MM.1S (cell line): ENCODE results near the gene PALB2.

Experiments
- DNase-seq: peaks from one replicate; pipeline ENCODE4 v3.0.0-alpha.2; 2015
- H2AFZ ChIP-seq: fragments of 300-600 bp; sonication (generic); 2 replicates; pipeline ENCODE4 v1.6.0; 2016; ENCODE audit warnings: antibody characterized with exemption, low read length
- H3F3A ChIP-seq: fragments of 300-600 bp; sonication (generic); 2 replicates; pipeline ENCODE4 v1.6.1; 2016; ENCODE audit warnings: mild to moderate bottlenecking, antibody characterized with exemption, low read length, moderate library complexity, mixed read lengths; ENCODE audit not compliant: insufficient read depth
- H3K27ac ChIP-seq: fragments of 300-600 bp; sonication (generic); 2 replicates; pipeline ENCODE4 v1.5.1; 2016; ENCODE audit warnings: mild to moderate bottlenecking, low read length
- H3K27me3 ChIP-seq: fragments of 300-600 bp; sonication (generic); replicated peaks from 2 replicates; pipeline ENCODE4 v1.6.0; 2016; ENCODE audit warnings: low read length; ENCODE audit not compliant: insufficient read depth
- H3K36me3 ChIP-seq: fragments of 300-600 bp; sonication (generic); replicated peaks from 2 replicates; pipeline ENCODE4 v1.6.1; 2016; ENCODE audit warnings: mild to moderate bottlenecking, low read length, mixed read lengths; ENCODE audit not compliant: insufficient read depth
- H3K4me1 ChIP-seq: fragments of 300-600 bp; sonication (generic); 2 replicates; pipeline ENCODE4 v1.6.1; 2016; ENCODE audit warnings: low read length, mixed read lengths
- H3K4me2 ChIP-seq: fragments of 300-600 bp; sonication (generic); 2 replicates; pipeline ENCODE4 v1.6.0; 2016; ENCODE audit warnings: low read depth, low read length
- H3K4me3 ChIP-seq: fragments of 300-600 bp; sonication (generic); 2 replicates; pipeline ENCODE4 v1.5.1; 2016; ENCODE audit warnings: low read length, mixed read lengths
- H3K79me2 ChIP-seq: fragments of 300-600 bp; sonication (generic); 2 replicates; pipeline ENCODE4 v1.6.1; 2016; ENCODE audit warnings: mixed run types, low read length, mixed read lengths
- H3K9ac ChIP-seq: fragments of 300-600 bp; sonication (generic); 2 replicates; pipeline ENCODE4 v1.6.1; 2016; ENCODE audit warnings: low read length, mixed read lengths
- H3K9me2 ChIP-seq: fragments of 300-600 bp; sonication (generic); replicated peaks from 2 replicates; pipeline ENCODE4 v1.6.1; 2016; ENCODE audit warnings: mild to moderate bottlenecking, low read length, mixed read lengths; ENCODE audit not compliant: insufficient read depth
- H3K9me3 ChIP-seq: fragments of 300-600 bp; sonication (generic); replicated peaks from 2 replicates; pipeline ENCODE4 v1.6.1; 2016; ENCODE audit warnings: mild to moderate bottlenecking, low read length, mixed read lengths; ENCODE audit not compliant: insufficient read depth
- H4K20me1 ChIP-seq: fragments of 300-600 bp; sonication (generic); 2 replicates; pipeline ENCODE4 v1.6.1; 2016; ENCODE audit warnings: mild to moderate bottlenecking, low read length, moderate library complexity, mixed read lengths; ENCODE audit not compliant: insufficient read depth
- EZH2 ChIP-seq: fragments of 300-600 bp; sonication (generic); optimal IDR thresholded peaks from 2 replicates; pipeline ENCODE3; 2017; ENCODE audit warnings: low read depth, mild to moderate bottlenecking, antibody characterized with exemption, low read length, mixed read lengths
- EZH2phosphoT487 ChIP-seq: fragments of 300-600 bp; sonication (generic); IDR thresholded peaks from 2 replicates; pipeline ENCODE4 v1.6.1; 2018; ENCODE audit warnings: antibody characterized with exemption, low read length
- TF ChIP-seq, protein P1 (sequence below): fragments of 300-600 bp; sonication (generic); IDR thresholded peaks from 2 replicates; pipeline ENCODE4 v1.5.1; 2016; ENCODE audit warnings: antibody characterized with exemption, low read length, mixed read lengths

Gene PALB2

DNA sequence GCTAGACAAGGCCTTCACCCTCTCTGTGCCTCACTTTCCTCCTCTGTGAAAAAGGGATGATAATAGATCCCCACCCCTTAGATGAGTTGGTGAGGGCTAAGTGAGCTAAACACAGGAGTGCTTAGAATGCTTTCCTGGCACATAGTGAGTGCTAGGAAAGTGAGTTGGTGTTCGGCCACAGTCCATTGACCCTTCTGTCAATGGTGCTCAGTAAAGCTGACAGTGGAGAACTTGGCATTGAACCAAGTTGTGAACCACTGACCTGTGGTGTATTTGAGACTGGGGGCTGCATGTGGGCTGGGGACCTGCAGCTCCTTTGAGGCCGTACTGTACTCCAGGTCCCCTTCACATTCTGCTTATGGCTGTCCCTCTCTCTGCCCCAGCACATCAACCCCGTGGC lies 42.4 kb upstream of the PALB2 start:
- H3K4me3 ChIP-seq: no peak overlapping the region
- H3K27me3 ChIP-seq: no peaks in the 10 kb centered on the region
- no peak overlapping the region for H2AFZ ChIP-seq
- H3K36me3 ChIP-seq: peaks cover 19% of the 10 kb centered on the region; the same call in 1 of the 2 replicates
- DNase-seq: no peak
- H3K4me1 ChIP-seq: peaks cover 10% of the 10 kb centered on the region
- H3F3A ChIP-seq: no peaks in the 10 kb centered on the region; the same call in 1 of the 2 replicates
- H3K79me2 ChIP-seq: peaks cover 59% of the 10 kb centered on the region
- no peak overlapping the region for H3K4me2 ChIP-seq
- TF ChIP-seq, protein P1, sequence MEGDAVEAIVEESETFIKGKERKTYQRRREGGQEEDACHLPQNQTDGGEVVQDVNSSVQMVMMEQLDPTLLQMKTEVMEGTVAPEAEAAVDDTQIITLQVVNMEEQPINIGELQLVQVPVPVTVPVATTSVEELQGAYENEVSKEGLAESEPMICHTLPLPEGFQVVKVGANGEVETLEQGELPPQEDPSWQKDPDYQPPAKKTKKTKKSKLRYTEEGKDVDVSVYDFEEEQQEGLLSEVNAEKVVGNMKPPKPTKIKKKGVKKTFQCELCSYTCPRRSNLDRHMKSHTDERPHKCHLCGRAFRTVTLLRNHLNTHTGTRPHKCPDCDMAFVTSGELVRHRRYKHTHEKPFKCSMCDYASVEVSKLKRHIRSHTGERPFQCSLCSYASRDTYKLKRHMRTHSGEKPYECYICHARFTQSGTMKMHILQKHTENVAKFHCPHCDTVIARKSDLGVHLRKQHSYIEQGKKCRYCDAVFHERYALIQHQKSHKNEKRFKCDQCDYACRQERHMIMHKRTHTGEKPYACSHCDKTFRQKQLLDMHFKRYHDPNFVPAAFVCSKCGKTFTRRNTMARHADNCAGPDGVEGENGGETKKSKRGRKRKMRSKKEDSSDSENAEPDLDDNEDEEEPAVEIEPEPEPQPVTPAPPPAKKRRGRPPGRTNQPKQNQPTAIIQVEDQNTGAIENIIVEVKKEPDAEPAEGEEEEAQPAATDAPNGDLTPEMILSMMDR: no peak
- TF ChIP-seq EZH2 (no peak), EZH2phosphoT487 (no peak)
- no peaks in the 10 kb centered on the region for H3K9me2 ChIP-seq
- H3K27ac ChIP-seq: no peak overlapping the region
- H3K9me3 ChIP-seq: no peaks in the 10 kb centered on the region
- H4K20me1 ChIP-seq: no peaks in the 10 kb centered on the region
- H3K9ac ChIP-seq: no peak overlapping the region

GRCh38 chr16:23682181-23682580 lies 41.1 kb upstream of the PALB2 start:
- TF ChIP-seq, protein P1: no peak
- TF ChIP-seq EZH2 (no peak), EZH2phosphoT487 (no peak)
- H3K27me3 ChIP-seq: no peaks in the 10 kb centered on the region
- peaks cover 14% of the 10 kb centered on the region for H3K4me1 ChIP-seq
- H2AFZ ChIP-seq: no peak overlapping the region
- H3K9ac ChIP-seq: no peak overlapping the region
- H3F3A ChIP-seq: no peaks in the 10 kb centered on the region; the same call in 1 of the 2 replicates
- no peak overlapping the region for H3K27ac ChIP-seq
- peak overlapping the region; percentile 64; the same call in 1 of the 2 replicates for H3K4me2 ChIP-seq
- no peaks in the 10 kb centered on the region for H3K9me3 ChIP-seq
- DNase-seq: no peak
- H3K79me2 ChIP-seq: peaks cover 59% of the 10 kb centered on the region
- no peak overlapping the region for H3K4me3 ChIP-seq
- no peaks in the 10 kb centered on the region for H4K20me1 ChIP-seq
- H3K36me3 ChIP-seq: peaks cover 13% of the 10 kb centered on the region; the same call in 1 of the 2 replicates
- no peaks in the 10 kb centered on the region for H3K9me2 ChIP-seq

DNA sequence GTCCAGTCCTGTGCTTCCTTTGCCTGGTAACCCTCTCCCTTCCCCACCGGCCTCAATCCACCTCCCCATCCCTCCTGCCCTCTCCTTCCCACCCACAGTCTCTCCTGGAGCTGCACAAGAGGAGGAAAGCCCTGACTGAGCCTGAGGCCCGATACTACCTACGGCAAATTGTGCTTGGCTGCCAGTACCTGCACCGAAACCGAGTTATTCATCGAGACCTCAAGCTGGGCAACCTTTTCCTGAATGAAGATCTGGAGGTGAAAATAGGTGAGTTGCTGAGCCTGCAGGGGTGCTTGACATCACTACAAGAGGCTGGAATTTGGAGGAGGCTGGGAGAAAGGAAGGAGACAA lies 38.9 kb upstream of the PALB2 start:
- H4K20me1 ChIP-seq: no peaks in the 10 kb centered on the region
- H3K79me2 ChIP-seq: peaks cover 56% of the 10 kb centered on the region
- peaks cover 14% of the 10 kb centered on the region for H3K4me1 ChIP-seq
- peak overlapping the region; percentile 99 for H3K4me3 ChIP-seq
- H3K9me2 ChIP-seq: no peaks in the 10 kb centered on the region
- H3K36me3 ChIP-seq: peaks cover 10% of the 10 kb centered on the region; the same call in 1 of the 2 replicates
- H3K27ac ChIP-seq: peak overlapping the region; percentile 1; the same call in 1 of the 2 replicates
- TF ChIP-seq, protein P1: no peak
- TF ChIP-seq EZH2 (no peak), EZH2phosphoT487 (no peak)
- peak overlapping the region; percentile 71; the same call in 1 of the 2 replicates for H3K9ac ChIP-seq
- peak overlapping the region; percentile 64 for H3K4me2 ChIP-seq
- no peaks in the 10 kb centered on the region; the same call in 1 of the 2 replicates for H3F3A ChIP-seq
- H3K27me3 ChIP-seq: no peaks in the 10 kb centered on the region
- DNase-seq: peak; percentile 38
- no peaks in the 10 kb centered on the region for H3K9me3 ChIP-seq
- H2AFZ ChIP-seq: no peak overlapping the region
